Measurements from ENCODE around the gene RIMS4.

RIMS4 gene

DNA sequence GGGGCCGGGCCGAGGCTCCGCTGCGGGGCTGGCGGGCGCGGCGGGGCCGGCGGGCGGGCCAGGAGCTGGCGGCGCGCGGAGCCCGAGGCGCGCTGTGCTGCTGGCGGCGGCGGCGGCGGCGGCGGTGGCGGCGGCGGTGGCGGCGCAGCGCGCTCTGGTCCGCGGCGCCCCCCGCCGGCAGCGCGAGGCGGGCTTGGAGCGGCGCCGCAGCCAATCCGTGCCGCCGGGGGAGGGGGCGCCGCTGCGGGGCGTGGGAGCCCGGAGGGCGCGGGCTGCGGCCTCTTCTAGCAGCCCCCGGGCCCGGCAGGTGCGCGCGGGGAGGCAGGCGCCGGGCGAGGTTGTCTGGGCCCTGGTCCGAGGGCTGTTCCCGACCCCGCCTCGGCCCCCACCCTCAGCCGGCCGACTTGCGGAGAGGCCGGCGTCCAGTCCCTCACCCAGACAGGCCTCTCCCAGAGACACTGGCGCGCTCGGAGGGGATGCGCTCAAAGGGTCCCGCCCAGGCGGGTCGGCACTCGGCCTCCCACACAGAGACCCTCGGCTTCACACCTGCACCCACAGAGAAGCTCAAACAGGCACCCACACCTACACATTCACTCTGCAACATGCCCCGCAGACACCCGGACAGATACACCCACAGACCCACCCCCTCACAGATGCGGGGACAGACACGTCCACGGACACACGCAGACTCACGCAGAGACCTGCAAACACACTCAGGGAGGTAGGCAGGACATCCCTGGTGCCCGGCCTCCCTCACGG, at the start of gene RIMS4:
RIMS4 (minus strand) TSS at position 156 of the 759 bp plus-strand sequence. CDS start 275 bp downstream, outside the sequence.
- Histone ChIP-seq H3K79me2 (ENCODE audit: control insufficient read depth, low read length) (no peaks in the 10 kb centered on the region), H3K4me1 (ENCODE audit: control insufficient read depth, low read length) (no peaks in the 10 kb centered on the region), H3K4me2 (ENCODE audit: low read length) (no peak within 1 kb of the TSS), H3K9me2 (replicated peaks; ENCODE audit: control insufficient read depth, low read length) (no peaks in the 10 kb centered on the region), H3K4me3 (ENCODE audit: low read length) (no peak within 1 kb of the TSS), H4K20me1 (ENCODE audit: control insufficient read depth, insufficient read depth, low read depth, low read length) (no peaks in the 10 kb centered on the region; the same call in 1 of the 2 replicates), H3K27me3 (ENCODE audit: control insufficient read depth, low read length) (peaks cover 17% of the 10 kb centered on the region), H3K27ac (ENCODE audit: low read depth, low read length) (no peak within 1 kb of the TSS), H3F3A (ENCODE audit: control insufficient read depth, insufficient read depth) (no peaks in the 10 kb centered on the region), H3K36me3 (ENCODE audit: control insufficient read depth, low read length) (no peaks in the 10 kb centered on the region), H3K9me3 (ENCODE audit: control insufficient read depth, insufficient read depth, low read length) (no peaks in the 10 kb centered on the region)
- TF ChIP-seq, protein P1, sequence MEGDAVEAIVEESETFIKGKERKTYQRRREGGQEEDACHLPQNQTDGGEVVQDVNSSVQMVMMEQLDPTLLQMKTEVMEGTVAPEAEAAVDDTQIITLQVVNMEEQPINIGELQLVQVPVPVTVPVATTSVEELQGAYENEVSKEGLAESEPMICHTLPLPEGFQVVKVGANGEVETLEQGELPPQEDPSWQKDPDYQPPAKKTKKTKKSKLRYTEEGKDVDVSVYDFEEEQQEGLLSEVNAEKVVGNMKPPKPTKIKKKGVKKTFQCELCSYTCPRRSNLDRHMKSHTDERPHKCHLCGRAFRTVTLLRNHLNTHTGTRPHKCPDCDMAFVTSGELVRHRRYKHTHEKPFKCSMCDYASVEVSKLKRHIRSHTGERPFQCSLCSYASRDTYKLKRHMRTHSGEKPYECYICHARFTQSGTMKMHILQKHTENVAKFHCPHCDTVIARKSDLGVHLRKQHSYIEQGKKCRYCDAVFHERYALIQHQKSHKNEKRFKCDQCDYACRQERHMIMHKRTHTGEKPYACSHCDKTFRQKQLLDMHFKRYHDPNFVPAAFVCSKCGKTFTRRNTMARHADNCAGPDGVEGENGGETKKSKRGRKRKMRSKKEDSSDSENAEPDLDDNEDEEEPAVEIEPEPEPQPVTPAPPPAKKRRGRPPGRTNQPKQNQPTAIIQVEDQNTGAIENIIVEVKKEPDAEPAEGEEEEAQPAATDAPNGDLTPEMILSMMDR (IDR thresholded peaks at IDR 0.05; ENCODE audit: low read depth, low read length, poor library complexity, severe bottlenecking) = no peak
- TF ChIP-seq EZH2phosphoT487 (IDR thresholded peaks at IDR 0.05; ENCODE audit: borderline replicate concordance, low read length) = no peak

DNA sequence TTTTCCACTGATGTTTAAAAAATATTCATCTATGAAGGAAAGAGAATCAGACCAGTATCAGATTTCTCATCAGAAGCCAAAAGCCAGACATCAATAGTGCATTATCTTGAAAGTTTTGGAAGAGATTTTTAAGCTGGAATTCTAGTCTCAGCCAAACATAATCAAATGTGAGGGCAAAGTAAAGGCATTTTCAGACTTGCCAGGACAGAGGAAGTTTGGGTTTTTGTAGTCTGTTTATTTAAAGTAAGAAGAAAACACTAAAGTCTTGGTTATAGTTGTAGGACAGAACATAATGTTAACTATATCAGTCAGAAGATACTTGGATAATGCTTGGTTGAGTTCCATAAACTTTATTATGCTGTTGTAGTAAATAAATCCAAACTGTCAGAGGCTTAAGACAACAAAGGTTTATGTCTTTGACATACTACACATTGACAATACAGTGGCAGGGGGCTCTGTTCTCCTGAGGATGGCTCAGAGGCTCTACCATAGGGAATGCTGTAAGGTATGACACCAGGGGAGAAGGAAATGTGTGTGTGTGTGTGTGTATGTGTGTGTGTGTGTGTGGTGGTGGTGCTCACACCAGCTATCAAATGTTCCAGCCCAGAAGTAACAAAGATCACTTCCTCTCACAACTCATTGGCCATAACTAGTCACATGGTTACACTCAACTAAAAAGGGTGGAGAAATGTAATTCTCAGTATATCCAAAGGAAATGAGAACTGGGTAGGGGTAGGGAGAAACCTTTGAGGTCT, 48.4 kb upstream of the RIMS4 start:
- H3K79me2 ChIP-seq (ENCODE audit: control insufficient read depth, low read length) = no peaks in the 10 kb centered on the region
- H3K4me3 ChIP-seq (ENCODE audit: low read length) = no peak overlapping the region
- H3K36me3 ChIP-seq (ENCODE audit: control insufficient read depth, low read length) = peaks cover 8% of the 10 kb centered on the region
- no peaks in the 10 kb centered on the region; the same call in 1 of the 2 replicates for H3F3A ChIP-seq (ENCODE audit: control insufficient read depth, insufficient read depth)
- no peaks in the 10 kb centered on the region for H3K9me2 ChIP-seq (replicated peaks; ENCODE audit: control insufficient read depth, low read length)
- H3K27ac ChIP-seq (ENCODE audit: low read depth, low read length) = no peak overlapping the region
- peaks cover 18% of the 10 kb centered on the region for H3K4me1 ChIP-seq (ENCODE audit: control insufficient read depth, low read length)
- no peak for TF ChIP-seq EZH2phosphoT487 (IDR thresholded peaks at IDR 0.05; ENCODE audit: borderline replicate concordance, low read length)
- TF ChIP-seq, protein P1 (IDR thresholded peaks at IDR 0.05; ENCODE audit: low read depth, low read length, poor library complexity, severe bottlenecking) = no peak
- H3K9me3 ChIP-seq (ENCODE audit: control insufficient read depth, insufficient read depth, low read length) = peaks cover 17% of the 10 kb centered on the region
- no peaks in the 10 kb centered on the region for H4K20me1 ChIP-seq (ENCODE audit: control insufficient read depth, insufficient read depth, low read depth, low read length)
- H3K4me2 ChIP-seq (ENCODE audit: low read length) = no peak overlapping the region
- no peaks in the 10 kb centered on the region for H3K27me3 ChIP-seq (ENCODE audit: control insufficient read depth, low read length)

DNA sequence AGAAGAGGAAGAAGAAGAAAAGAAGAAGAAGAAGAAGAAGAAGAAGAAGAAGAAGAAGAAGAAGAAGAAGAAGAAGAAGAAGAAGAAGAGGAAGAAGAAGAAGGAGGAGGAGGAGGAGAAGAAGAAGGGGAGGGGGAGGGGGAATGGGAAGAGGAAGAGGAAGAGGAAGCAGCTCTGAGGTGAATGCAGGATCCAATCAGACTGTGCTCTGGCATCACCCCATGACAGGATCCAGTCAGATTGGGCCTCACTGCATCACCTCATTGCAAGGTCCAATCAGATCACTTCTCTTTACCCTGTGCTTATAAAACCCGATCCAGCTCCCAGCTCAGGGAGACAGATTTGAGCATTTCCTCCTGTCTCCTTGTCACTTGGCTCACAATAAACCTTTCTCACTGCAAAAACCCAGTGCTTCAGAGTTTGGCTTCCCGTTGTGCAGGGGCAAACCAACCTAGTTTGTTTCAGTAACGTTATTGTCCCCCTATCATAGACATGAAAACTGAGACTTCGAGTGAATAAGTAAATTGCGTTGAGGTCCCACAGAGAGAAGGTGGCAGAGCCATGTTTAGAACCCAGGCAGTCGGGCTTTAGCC, 46.6 kb upstream of the RIMS4 start:
- TF ChIP-seq, protein P1 (IDR thresholded peaks at IDR 0.05; ENCODE audit: low read depth, low read length, poor library complexity, severe bottlenecking) = no peak
- no peak for TF ChIP-seq EZH2phosphoT487 (IDR thresholded peaks at IDR 0.05; ENCODE audit: borderline replicate concordance, low read length)
- H3K27me3 ChIP-seq (ENCODE audit: control insufficient read depth, low read length) = no peaks in the 10 kb centered on the region
- H3K79me2 ChIP-seq (ENCODE audit: control insufficient read depth, low read length) = no peaks in the 10 kb centered on the region
- H3K4me3 ChIP-seq (ENCODE audit: low read length) = peak overlapping the region; percentile 34
- no peaks in the 10 kb centered on the region for H4K20me1 ChIP-seq (ENCODE audit: control insufficient read depth, insufficient read depth, low read depth, low read length)
- peak overlapping the region; percentile 73 for H3K27ac ChIP-seq (ENCODE audit: low read depth, low read length)
- no peaks in the 10 kb centered on the region for H3K9me2 ChIP-seq (replicated peaks; ENCODE audit: control insufficient read depth, low read length)
- H3F3A ChIP-seq (ENCODE audit: control insufficient read depth, insufficient read depth) = no peaks in the 10 kb centered on the region; the same call in 1 of the 2 replicates
- peaks cover 18% of the 10 kb centered on the region for H3K4me1 ChIP-seq (ENCODE audit: control insufficient read depth, low read length)
- peaks cover 17% of the 10 kb centered on the region for H3K9me3 ChIP-seq (ENCODE audit: control insufficient read depth, insufficient read depth, low read length)
- peaks cover 8% of the 10 kb centered on the region for H3K36me3 ChIP-seq (ENCODE audit: control insufficient read depth, low read length)
- peak overlapping the region; percentile 5 for H3K4me2 ChIP-seq (ENCODE audit: low read length)

Measured in DOHH2 (cell line).